HEK293T (cell line): ENCODE results near the gene PANX1.
"Not testable (repeated sequence)": the region's sequence is repeated elsewhere in the genome, so short reads cannot be mapped to it uniquely, and the experiment has no call there.

ENCODE experiments used
- BHLHE40 ChIP-seq: fragments of 450-650 bp; IDR thresholded peaks from 2 replicates; pipeline ENCODE4 v1.6.1; 2016; ENCODE audit warnings: mild to moderate bottlenecking, moderate library complexity, borderline replicate concordance
- FOXA1 ChIP-seq: fragments of 450-650 bp; IDR thresholded peaks from 2 replicates; pipeline ENCODE4 v1.6.1; 2016; ENCODE audit warnings: mild to moderate bottlenecking
- HDGF ChIP-seq: fragments of 450-650 bp; IDR thresholded peaks from 2 replicates; pipeline ENCODE4 v1.6.1; 2017; ENCODE audit warnings: antibody characterized with exemption, borderline replicate concordance
- PKNOX1 ChIP-seq: fragments of 450-650 bp; IDR thresholded peaks from 2 replicates; pipeline ENCODE4 v1.6.1; 2016
- SUZ12 ChIP-seq: fragments of 450-650 bp; IDR thresholded peaks from 2 replicates; pipeline ENCODE4 v1.6.1; 2016; ENCODE audit warnings: mild to moderate bottlenecking
- TARDBP ChIP-seq: fragments of 450-650 bp; IDR thresholded peaks from 2 replicates; pipeline ENCODE4 v1.6.1; 2016
- ZNF384 ChIP-seq: fragments of 450-650 bp; IDR thresholded peaks from 2 replicates; pipeline ENCODE4 v1.6.1; 2016

GRCh38 chr11:94120516-94120915, 8.1 kb upstream of the PANX1 start:
- not testable (repeated sequence) for TF ChIP-seq ZNF384, BHLHE40, SUZ12, TARDBP, HDGF, FOXA1, PKNOX1
